GM04504 (cell line): ENCODE results near the gene PYROXD2.

ENCODE experiments used
- DNase-seq: peaks from one replicate; pipeline ENCODE4 v3.0.0-alpha.2; 2012; ENCODE audit warnings: low read depth

PYROXD2 gene

DNA sequence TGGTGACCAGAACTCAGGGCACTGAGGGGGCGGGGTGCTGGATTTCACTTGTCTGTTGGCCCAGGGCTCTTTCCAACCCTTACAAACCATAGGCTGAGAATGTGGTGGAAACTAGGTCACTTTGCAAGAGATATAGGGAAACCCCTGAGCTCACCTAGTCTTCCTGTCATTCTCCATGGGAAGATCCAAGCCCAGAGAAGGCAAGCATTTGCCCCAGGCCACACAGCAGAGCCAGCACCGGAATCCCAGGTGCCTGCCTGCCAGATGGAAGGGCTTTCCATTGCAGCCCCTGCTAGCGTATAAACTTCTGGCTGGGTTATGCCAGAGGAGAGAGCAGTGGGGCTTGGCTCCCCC is 427 bp downstream of the PYROXD2 start:
- no peak for DNase-seq

DNA sequence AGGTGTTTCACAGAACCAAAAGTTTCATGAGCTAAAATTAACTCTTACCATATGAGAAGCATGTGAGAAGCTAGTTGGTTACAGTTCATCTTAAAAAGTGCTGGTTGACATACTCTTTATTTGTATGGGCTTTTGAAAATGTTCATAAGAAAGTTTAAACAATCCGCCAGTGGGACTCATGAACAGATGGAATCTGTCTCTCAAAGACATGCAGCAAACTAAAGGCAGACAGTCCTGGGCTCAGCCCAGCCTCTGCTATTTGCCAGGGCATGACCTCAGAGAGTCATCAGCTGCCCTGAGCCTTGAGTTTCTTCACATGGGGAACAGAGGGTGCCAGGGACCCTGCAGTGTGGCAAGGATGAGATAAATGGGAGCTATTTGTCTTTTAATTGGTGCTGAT is 3.2 kb downstream of the PYROXD2 start:
- no peak for DNase-seq

- no peak for DNase-seq
Observed at GRCh38 chr10:98411166-98411565, 3.8 kb downstream of the PYROXD2 start.

DNA sequence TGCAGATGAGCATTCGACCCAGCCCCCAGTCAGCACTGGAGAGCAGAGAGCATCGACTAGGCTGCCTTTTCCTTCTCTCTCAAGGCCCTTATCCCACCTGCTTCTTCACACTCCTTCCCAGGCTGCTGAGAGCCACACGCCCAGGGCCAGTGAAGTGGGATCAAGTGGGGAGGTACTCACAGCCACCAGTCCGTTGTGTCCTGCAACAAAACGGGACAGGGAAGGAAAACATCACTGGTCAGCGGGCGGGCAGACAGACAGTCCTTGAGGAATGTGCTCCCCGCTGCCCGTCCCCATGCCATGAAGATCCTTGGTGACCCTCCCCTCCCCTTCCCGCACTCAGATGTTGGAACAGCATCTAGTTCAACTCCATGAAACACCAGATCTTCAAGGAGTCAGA is 4.2 kb downstream of the PYROXD2 start:
- no peak for DNase-seq

- DNase-seq = no peak
Observed at GRCh38 chr10:98410135-98410743, 4.7 kb downstream of the PYROXD2 start.

- DNase-seq = no peak
Observed at GRCh38 chr10:98408799-98409198, 6.2 kb downstream of the PYROXD2 start.

DNA sequence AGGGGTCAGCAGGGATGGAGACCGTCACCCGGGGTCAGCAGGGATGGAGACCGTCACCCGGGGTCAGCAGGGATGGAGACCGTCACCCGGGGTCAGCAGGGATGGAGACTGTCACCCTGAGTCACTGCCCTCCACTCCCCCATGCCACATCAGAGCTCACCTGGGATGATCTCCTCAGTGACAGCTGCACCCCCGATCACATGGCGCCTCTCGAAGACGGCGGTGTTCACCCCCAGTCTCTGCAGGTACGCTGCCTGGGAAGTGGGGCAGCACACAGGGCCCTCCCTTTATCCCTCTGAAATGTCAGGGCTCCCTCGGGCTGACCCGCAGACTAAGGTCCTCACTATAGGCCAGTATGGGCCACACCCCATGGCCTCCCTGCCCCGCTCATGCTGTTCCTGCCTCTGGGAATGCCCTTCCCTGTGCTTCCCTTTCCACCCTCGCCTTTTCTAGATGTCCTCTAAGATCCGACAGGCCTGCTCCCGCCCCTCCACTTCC is 7.2 kb downstream of the PYROXD2 start:
- no peak for DNase-seq

GRCh38 chr10:98407017-98407743 is 7.8 kb downstream of the PYROXD2 start:
- DNase-seq = no peak

GRCh38 chr10:98405422-98405821 is 9.6 kb downstream of the PYROXD2 start:
- no peak for DNase-seq

- peak; percentile 36 for DNase-seq
Observed at GRCh38 chr10:98404571-98405359, 10.2 kb downstream of the PYROXD2 start.

DNA sequence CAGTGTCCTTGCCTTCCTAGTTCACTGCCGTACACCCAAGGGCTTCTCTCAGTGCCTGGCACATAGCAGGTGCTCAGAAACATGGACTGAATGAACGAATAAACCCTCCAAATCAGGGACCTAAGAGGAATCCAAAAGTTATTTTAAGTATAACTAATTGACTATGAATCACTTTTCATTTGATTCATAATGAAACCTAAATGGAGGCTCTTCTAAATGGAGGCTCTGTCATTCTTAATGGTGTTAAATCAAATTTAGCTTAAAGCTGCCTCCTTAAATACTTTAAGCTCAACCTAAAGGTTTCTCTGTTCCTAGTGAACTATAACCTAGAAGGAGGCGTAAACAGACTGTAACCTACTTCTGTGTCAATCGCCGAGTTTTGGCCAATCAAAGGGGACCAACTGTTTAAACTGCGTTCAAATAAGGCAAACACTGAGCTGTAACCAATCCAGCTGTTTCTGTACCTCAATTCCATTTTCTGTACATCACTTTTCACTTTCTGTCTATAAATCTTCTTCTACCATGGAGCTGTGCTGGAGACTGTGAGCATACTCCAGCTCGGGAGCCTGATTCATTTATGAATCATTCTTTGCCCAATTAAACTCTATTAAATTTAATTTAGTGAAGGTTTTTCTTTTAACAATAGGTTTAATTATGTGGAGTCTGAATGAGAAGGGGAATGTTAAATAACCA is 11.0 kb downstream of the PYROXD2 start:
- no peak for DNase-seq

DNA sequence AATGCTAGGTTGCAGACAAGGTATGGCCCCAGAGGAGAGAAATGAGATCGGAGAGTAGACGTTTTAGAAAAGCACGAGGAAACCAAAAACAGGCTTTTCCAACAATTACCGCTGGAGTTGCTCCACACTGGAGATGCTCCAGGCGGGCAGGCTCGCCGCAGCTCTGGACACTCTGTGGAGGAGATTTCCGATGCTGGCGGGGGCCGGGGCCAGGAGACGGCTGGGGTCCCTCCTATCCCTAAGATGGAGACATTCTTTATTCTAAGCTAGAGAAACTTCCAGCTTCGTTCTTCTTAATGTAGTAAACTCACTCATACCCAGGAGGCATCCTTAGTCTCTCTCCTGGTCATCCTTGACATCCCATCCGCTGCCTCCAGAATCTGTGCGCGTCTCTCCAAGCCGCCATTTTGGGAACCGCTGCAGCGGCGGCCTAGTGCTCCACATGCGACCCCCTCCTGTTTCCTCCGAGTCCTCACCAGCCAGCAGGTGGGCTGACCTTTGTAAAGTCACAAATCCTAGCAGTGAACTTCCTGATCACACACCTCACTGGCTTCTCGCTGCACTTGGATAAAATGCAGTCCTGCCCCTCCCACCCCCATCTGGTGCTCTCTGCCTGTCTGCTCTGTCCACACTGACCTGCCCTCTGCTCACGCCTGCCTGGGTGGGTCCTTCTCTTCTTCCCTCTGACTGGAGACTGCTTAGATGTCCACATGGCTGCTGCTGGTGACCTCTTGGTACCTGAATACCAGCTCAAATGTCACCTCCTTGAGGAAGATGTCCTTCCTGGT is 11.9 kb downstream of the PYROXD2 start:
- DNase-seq = no peak

DNA sequence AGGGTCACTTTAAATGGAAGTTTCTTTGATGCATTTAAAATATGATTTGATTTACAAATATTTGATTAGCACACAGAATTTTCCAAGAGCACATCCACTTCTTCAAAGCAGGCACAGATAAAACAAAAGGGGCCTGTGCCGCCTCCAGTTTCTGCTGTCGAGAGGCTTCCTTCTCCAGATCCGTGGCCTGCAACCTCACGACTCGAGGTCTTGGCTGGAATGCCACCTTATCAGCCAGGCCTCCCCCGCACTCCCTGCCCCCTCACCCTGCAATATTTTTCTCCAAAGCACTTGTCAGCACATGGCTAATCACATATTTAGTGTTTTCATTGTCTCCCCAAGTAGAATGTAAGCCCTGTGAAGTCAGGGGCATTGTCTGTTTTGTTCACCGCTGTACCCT is 12.5 kb downstream of the PYROXD2 start:
- DNase-seq = no peak

GRCh38 chr10:98400482-98400881 is 14.5 kb downstream of the PYROXD2 start:
- DNase-seq = no peak

GRCh38 chr10:98399784-98400183 is 15.2 kb downstream of the PYROXD2 start:
- no peak for DNase-seq

- DNase-seq = no peak
Observed at GRCh38 chr10:98397089-98397600, 17.8 kb downstream of the PYROXD2 start.

DNA sequence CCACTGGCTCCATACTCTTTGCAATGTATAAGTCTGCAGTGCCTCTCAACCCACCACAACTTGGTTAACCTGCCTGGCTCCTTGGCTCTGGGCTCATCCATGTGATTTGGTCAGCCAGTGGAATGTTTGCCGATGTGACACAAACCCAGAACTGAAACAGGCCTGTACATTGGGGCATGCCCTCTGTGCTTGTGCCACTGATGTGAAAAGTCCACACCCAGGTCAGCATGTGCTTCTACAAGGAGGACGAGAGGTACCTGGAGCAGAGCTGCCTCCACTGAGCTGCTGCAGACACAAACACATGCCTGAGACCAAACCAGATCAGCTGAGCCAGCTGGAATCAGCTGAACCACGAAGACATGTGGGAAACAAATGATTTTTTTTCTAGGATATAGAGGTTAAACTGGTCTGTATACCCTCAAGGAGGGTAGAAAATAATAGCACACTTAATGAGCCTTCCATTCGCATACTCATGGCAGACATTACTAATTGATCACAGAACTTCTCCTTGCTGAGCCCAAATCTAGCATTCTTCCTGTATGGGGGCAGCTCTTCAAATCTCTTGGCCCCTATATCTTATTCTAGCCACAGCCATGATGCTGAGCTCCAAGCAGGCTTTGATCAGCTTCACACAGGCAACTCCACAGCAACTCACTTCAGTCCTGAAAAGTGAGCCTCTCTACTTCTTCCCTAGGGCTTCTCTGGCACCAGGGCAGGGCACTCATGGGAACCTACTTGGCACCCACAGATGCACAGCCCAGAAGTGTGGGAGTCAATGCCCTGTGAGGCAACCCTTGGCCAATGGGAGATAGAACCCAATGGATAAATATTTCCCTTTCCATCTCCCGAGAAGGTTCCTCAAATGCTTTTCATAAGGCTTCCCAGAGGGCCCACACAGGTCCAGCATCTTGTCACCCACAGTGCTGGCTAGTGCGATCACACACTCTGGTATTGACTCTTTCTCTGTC is 18.6 kb downstream of the PYROXD2 start:
- DNase-seq = no peak

DNA sequence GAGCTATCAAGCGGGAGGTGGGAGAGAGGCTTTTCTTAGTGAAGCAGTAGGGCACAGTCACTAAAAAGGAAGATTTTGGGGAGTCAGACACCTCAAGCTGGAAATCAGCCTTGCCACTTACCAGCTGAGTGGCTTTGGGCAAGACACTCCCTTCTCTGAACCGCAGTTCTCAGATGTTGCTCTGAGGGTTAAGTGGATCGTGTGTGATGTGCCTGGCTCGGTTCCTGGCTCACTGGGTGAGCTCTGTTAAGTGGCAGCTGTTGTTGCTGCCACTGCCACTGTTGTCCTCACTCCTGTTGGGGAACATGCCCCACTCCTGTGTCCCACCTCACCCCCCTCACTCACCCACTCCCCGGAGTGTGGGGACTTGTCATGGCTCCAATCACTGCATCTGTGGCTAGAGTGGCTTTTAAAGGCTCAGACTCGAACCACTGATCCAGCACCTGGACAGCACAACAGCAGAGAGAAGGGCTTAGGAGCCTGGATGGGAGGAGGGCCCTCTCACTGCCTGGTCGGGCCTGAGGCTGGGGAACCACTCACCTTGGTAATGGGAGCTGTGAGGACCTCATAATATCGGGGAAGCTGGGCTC is 20.0 kb downstream of the PYROXD2 start:
- no peak for DNase-seq

- no peak for DNase-seq
Observed at GRCh38 chr10:98391578-98391991, 23.4 kb downstream of the PYROXD2 start.

- no peak for DNase-seq
Observed at GRCh38 chr10:98391065-98391464, 23.9 kb downstream of the PYROXD2 start.
